GM12872 (cell line): ENCODE data around the gene C1D.

Source experiments
- CTCF ChIP-seq: IDR thresholded peaks from 3 replicates; pipeline ENCODE4 v1.5.1; 2011; ENCODE audit warnings: low read depth, mild to moderate bottlenecking, low read length, moderate library complexity; ENCODE audit not compliant: insufficient read depth

C1D gene

GRCh38 chr2:68088940-68089339 is 26.1 kb upstream of the C1D start:
- no peak for TF ChIP-seq CTCF

GRCh38 chr2:68086166-68086565 is 23.4 kb upstream of the C1D start:
- TF ChIP-seq CTCF = no peak

- no peak for TF ChIP-seq CTCF
Measured at GRCh38 chr2:68083346-68083745, 20.5 kb upstream of the C1D start.

- TF ChIP-seq CTCF = no peak
Measured at GRCh38 chr2:68074050-68074449, 11.2 kb upstream of the C1D start.

GRCh38 chr2:68060652-68061051 is 2.2 kb downstream of the C1D start:
- TF ChIP-seq CTCF = no peak

- TF ChIP-seq CTCF = no peak
Measured at GRCh38 chr2:68059784-68060525, 2.8 kb downstream of the C1D start.

GRCh38 chr2:68057658-68058396 is 5.0 kb downstream of the C1D start:
- no peak for TF ChIP-seq CTCF
